ENCODE results near the gene GRK5. TPM values are rescaled to one million over a fixed set of nuclear protein-coding genes. Genes with fewer than 3 reads are reported as not detected.

The GRK5 gene
- total RNA-seq, 1 experiment from 2014 or later: 2.3 TPM

- TF ChIP-seq ZNF532 (CRISPR knock-in tag; IDR thresholded peaks at IDR 0.05; ENCODE audit: borderline replicate concordance) (no peak), MYBL2 (CRISPR knock-in tag; IDR thresholded peaks at IDR 0.05) (no peak), ZNF219 (CRISPR knock-in tag; IDR thresholded peaks at IDR 0.05; ENCODE audit: borderline replicate concordance) (no peak), ATF2 (CRISPR knock-in tag; IDR thresholded peaks at IDR 0.05; ENCODE audit: borderline replicate concordance, low read depth) (no peak), ATF1 (CRISPR knock-in tag; IDR thresholded peaks at IDR 0.05) (no peak), SOX15 (CRISPR knock-in tag; IDR thresholded peaks at IDR 0.05) (no peak), SMAD3 (CRISPR knock-in tag; IDR thresholded peaks at IDR 0.05; ENCODE audit: borderline replicate concordance) (no peak), ZNF512 (CRISPR knock-in tag; IDR thresholded peaks at IDR 0.05; ENCODE audit: borderline replicate concordance) (no peak), ZNF121 (CRISPR knock-in tag; IDR thresholded peaks at IDR 0.05) (no peak), PREB (CRISPR knock-in tag; IDR thresholded peaks at IDR 0.05; ENCODE audit: borderline replicate concordance) (no peak)
- TF ChIP-seq, protein P1, sequence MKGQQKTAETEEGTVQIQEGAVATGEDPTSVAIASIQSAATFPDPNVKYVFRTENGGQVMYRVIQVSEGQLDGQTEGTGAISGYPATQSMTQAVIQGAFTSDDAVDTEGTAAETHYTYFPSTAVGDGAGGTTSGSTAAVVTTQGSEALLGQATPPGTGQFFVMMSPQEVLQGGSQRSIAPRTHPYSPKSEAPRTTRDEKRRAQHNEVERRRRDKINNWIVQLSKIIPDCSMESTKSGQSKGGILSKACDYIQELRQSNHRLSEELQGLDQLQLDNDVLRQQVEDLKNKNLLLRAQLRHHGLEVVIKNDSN (CRISPR knock-in tag; IDR thresholded peaks at IDR 0.05): no peak
These were observed 199.4 kb downstream of the GRK5 start (continued) for GRCh38 chr10:119406601-119407253.

DNA sequence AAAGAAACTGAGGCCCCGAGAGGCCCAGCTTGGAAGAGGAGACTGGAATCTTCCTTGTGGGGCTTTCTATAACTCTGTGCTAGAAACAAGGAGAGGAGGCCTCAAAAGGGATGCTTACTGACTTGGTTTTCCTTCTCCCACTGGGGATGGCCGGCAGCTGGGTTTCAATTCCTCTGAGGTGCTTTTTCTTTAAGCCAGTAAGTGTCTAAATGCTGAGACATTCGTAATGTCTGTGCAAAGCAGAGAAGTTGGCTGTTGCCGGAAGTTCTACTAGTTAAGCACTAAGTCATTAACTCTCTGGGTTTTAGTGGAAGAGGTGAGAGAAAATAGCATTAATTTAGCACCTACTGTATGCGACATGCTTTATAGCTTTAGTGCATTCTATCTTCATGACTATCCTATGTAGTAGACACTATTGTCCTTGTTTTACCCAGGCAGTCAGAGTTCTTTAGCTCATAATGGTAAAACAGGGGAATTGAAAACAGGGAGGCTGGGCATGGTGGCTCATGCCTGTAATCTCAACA lies 199.9 kb downstream of the GRK5 start:
- ChIA-PET POLR2A (no interaction called here), CTCF (interaction anchor here (4.4 kb wide), 1 partner anchor 208 kb away, joined by 20 read pairs; no protein-coding TSS in a partner anchor)
- H3K27ac Mint-ChIP-seq: no peak overlapping the region
- no peaks in the 10 kb centered on the region for H3K36me3 Mint-ChIP-seq
- no peak overlapping the region for H3K4me3 Mint-ChIP-seq
- no peaks in the 10 kb centered on the region for H3K27me3 Mint-ChIP-seq (ENCODE audit: low read depth)
- TF ChIP-seq CREB1 (CRISPR knock-in tag; IDR thresholded peaks at IDR 0.05) (no peak), USF2 (CRISPR knock-in tag; IDR thresholded peaks at IDR 0.05) (no peak), ZNF263 (CRISPR knock-in tag; IDR thresholded peaks at IDR 0.05; ENCODE audit: low read depth) (no peak), NFATC4 (CRISPR knock-in tag; IDR thresholded peaks at IDR 0.05) (no peak)
- TF ChIP-seq, protein P2, sequence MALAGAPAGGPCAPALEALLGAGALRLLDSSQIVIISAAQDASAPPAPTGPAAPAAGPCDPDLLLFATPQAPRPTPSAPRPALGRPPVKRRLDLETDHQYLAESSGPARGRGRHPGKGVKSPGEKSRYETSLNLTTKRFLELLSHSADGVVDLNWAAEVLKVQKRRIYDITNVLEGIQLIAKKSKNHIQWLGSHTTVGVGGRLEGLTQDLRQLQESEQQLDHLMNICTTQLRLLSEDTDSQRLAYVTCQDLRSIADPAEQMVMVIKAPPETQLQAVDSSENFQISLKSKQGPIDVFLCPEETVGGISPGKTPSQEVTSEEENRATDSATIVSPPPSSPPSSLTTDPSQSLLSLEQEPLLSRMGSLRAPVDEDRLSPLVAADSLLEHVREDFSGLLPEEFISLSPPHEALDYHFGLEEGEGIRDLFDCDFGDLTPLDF (CRISPR knock-in tag; IDR thresholded peaks at IDR 0.05): no peak
- TF ChIP-seq, protein P1 (CRISPR knock-in tag; IDR thresholded peaks at IDR 0.05): no peak
- no peaks in the 10 kb centered on the region for H3K9me3 Mint-ChIP-seq
- ATAC-seq (no peak), DNase-seq (ENCODE audit: low spot score) (no peak)
- no peaks in the 10 kb centered on the region for H3K4me1 Mint-ChIP-seq
